ENCODE results near the gene C1QTNF8.

Gene C1QTNF8

GRCh38 chr16:1057252-1057932, 38.7 kb downstream of the C1QTNF8 start:
- DNase-seq, result no peak

GRCh38 chr16:1056196-1056595, 39.8 kb downstream of the C1QTNF8 start:
- DNase-seq, result no peak

- DNase-seq, result no peak
Measured at GRCh38 chr16:1055557-1055924, 40.5 kb downstream of the C1QTNF8 start.

GRCh38 chr16:1054660-1055556, 41.1 kb downstream of the C1QTNF8 start:
- DNase-seq, result no peak

- no peak for DNase-seq
Measured at GRCh38 chr16:1053700-1054368, 42.2 kb downstream of the C1QTNF8 start.

- DNase-seq, result no peak
Measured at GRCh38 chr16:1053121-1053521, 42.9 kb downstream of the C1QTNF8 start.

- no peak for DNase-seq
Measured at GRCh38 chr16:1052721-1053120, 43.3 kb downstream of the C1QTNF8 start.

GRCh38 chr16:1051446-1051845, 44.6 kb downstream of the C1QTNF8 start:
- DNase-seq, result no peak

- DNase-seq, result no peak
Measured at GRCh38 chr16:1050921-1051320, 45.1 kb downstream of the C1QTNF8 start.

GRCh38 chr16:1050516-1050915, 45.5 kb downstream of the C1QTNF8 start:
- DNase-seq, result no peak

- DNase-seq, result no peak
Measured at GRCh38 chr16:1049976-1050247, 46.1 kb downstream of the C1QTNF8 start.

- DNase-seq, result no peak
Measured at GRCh38 chr16:1049113-1049975, 46.7 kb downstream of the C1QTNF8 start.

- DNase-seq, result no peak
Measured at GRCh38 chr16:1048442-1049112, 47.5 kb downstream of the C1QTNF8 start.

GRCh38 chr16:1047801-1048200, 48.2 kb downstream of the C1QTNF8 start:
- no peak for DNase-seq

GRCh38 chr16:1047123-1047522, 48.9 kb downstream of the C1QTNF8 start:
- no peak for DNase-seq

- no peak for DNase-seq
Measured at GRCh38 chr16:1045993-1046911, 49.8 kb downstream of the C1QTNF8 start.

GRCh38 chr16:1045310-1045992, 50.6 kb downstream of the C1QTNF8 start:
- DNase-seq, result no peak

- DNase-seq, result no peak
Measured at GRCh38 chr16:1044460-1045309, 51.4 kb downstream of the C1QTNF8 start.

GRCh38 chr16:1043881-1044451, 52.1 kb downstream of the C1QTNF8 start:
- no peak for DNase-seq
